HepG2 (cell line): ENCODE results near the gene PDPK1. TPM values are rescaled to one million over a fixed set of nuclear protein-coding genes. Genes with fewer than 3 reads are reported as not detected.
A peak's percentile ranks its signal among the peaks of the same experiment; 100 is the strongest.

Experiments used
- CCAR2 ChIP-seq: fragments of 200-400 bp; formaldehyde crosslinking; optimal IDR thresholded peaks from 2 replicates; pipeline ENCODE3; 2018; ENCODE audit warnings: low read depth, mild to moderate bottlenecking, low read length, moderate library complexity
- ELF1 ChIP-seq: sonication (generic); formaldehyde crosslinking; IDR thresholded peaks from 2 replicates; pipeline ENCODE4 v1.4.0; 2020; ENCODE audit warnings: missing genetic modification reagents
- GABPB1 ChIP-seq: IDR thresholded peaks from 2 replicates; pipeline ENCODE4 v1.6.1; 2016; ENCODE audit warnings: mild to moderate bottlenecking, missing genetic modification reagents, moderate library complexity, missing compliant biosample characterization
- HES4 ChIP-seq: sonication (generic); formaldehyde crosslinking; IDR thresholded peaks from 2 replicates; pipeline ENCODE4 v1.9.0; 2021; ENCODE audit warnings: mild to moderate bottlenecking, missing genetic modification reagents, borderline replicate concordance
- MED8 ChIP-seq: sonication (generic); formaldehyde crosslinking; IDR thresholded peaks from 2 replicates; pipeline ENCODE4 v1.8.1; 2023; ENCODE audit warnings: mild to moderate bottlenecking, missing genetic modification reagents; ENCODE audit not compliant: insufficient replicate concordance
- NFKB2 ChIP-seq: sonication (generic); formaldehyde crosslinking; IDR thresholded peaks from 2 replicates; pipeline ENCODE4 v1.4.0; 2020; ENCODE audit warnings: missing genetic modification reagents, borderline replicate concordance
- RNF219 ChIP-seq: sonication (generic); formaldehyde crosslinking; IDR thresholded peaks from 2 replicates; pipeline ENCODE4 v1.5.0; 2020; ENCODE audit warnings: mild to moderate bottlenecking, missing genetic modification reagents
- SIX4 ChIP-seq: sonication (generic); formaldehyde crosslinking; IDR thresholded peaks from 2 replicates; pipeline ENCODE4 v1.4.0; 2020; ENCODE audit warnings: missing genetic modification reagents
- TP53 ChIP-seq: sonication (generic); formaldehyde crosslinking; conservative IDR thresholded peaks from 2 replicates; pipeline ENCODE4 v1.4.0; 2020; ENCODE audit warnings: missing genetic modification reagents
- ZFAT ChIP-seq: sonication (generic); formaldehyde crosslinking; conservative IDR thresholded peaks from 2 replicates; pipeline ENCODE4 v1.8.1; 2023; ENCODE audit warnings: missing genetic modification reagents, inconsistent platforms
- ZNF143 ChIP-seq: sonication (generic); formaldehyde crosslinking; IDR thresholded peaks from 2 replicates; pipeline ENCODE4 v1.4.0; 2020; ENCODE audit warnings: missing genetic modification reagents
- ZNF235 ChIP-seq: sonication (generic); formaldehyde crosslinking; IDR thresholded peaks from 2 replicates; pipeline ENCODE4 v1.8.1; 2023; ENCODE audit warnings: mild to moderate bottlenecking, missing genetic modification reagents, borderline replicate concordance
- ZNF281 ChIP-seq: sonication (generic); formaldehyde crosslinking; IDR thresholded peaks from 2 replicates; pipeline ENCODE4 v1.4.0; 2020; ENCODE audit warnings: missing genetic modification reagents, borderline replicate concordance
- ZNF572 ChIP-seq: sonication (generic); formaldehyde crosslinking; IDR thresholded peaks from 2 replicates; pipeline ENCODE4 v1.5.1; 2020; ENCODE audit warnings: mild to moderate bottlenecking, missing genetic modification reagents
- polyA plus RNA-seq, 8 experiments: library from polyadenylated mRNA; depleted of rRNA in 3 of 8; stranded (reverse) in 7 of 8; unstranded in 1 of 8; fragments of >200 nt; fragmentation: Illumina TruSeq in 4 of 8; extraction: Trizol in 4 of 8; gene quantifications; 2 replicates each; pipeline versions ENCODE4 v1.2.1 to v1.2.3, GENCODE V29; 2011 to 2016; ENCODE audit warnings: low read depth in 4 of 8, missing spikeins in 1 of 8, mixed read lengths in 1 of 8; ENCODE audit not compliant: insufficient read depth in 1 of 8
- total RNA-seq, 5 experiments: library from RNA; depleted of rRNA; stranded (reverse); fragments of >200 nt; fragmentation: Illumina TruSeq; extraction: Trizol; gene quantifications; 2 replicates each; pipeline ENCODE4 v1.2.3, GENCODE V29; 2016; ENCODE audit warnings: low read depth in 1 of 5
- TF ChIP-seq, protein P1 (sequence below): sonication (generic); formaldehyde crosslinking; IDR thresholded peaks from one replicate; pipeline ENCODE4 v1.5.1; 2020; ENCODE audit warnings: mild to moderate bottlenecking, missing genetic modification reagents; ENCODE audit errors: not compliant biosample characterization
- TF ChIP-seq, protein P2 (sequence below): sonication (generic); formaldehyde crosslinking; IDR thresholded peaks from 2 replicates; pipeline ENCODE4 v1.4.0; 2020; ENCODE audit warnings: mild to moderate bottlenecking, missing genetic modification reagents

The PDPK1 gene
- total and polyA plus RNA-seq, 2 of the 13 experiments (the other 11 are each of a cell fraction or from before 2014, with no cell fraction given): 59.6 to 129 TPM

GRCh38 chr16:2520097-2520783 lies 17.6 kb upstream of the PDPK1 start, which contains the start of gene AMDHD2 (continued):
- TF ChIP-seq, protein P1, sequence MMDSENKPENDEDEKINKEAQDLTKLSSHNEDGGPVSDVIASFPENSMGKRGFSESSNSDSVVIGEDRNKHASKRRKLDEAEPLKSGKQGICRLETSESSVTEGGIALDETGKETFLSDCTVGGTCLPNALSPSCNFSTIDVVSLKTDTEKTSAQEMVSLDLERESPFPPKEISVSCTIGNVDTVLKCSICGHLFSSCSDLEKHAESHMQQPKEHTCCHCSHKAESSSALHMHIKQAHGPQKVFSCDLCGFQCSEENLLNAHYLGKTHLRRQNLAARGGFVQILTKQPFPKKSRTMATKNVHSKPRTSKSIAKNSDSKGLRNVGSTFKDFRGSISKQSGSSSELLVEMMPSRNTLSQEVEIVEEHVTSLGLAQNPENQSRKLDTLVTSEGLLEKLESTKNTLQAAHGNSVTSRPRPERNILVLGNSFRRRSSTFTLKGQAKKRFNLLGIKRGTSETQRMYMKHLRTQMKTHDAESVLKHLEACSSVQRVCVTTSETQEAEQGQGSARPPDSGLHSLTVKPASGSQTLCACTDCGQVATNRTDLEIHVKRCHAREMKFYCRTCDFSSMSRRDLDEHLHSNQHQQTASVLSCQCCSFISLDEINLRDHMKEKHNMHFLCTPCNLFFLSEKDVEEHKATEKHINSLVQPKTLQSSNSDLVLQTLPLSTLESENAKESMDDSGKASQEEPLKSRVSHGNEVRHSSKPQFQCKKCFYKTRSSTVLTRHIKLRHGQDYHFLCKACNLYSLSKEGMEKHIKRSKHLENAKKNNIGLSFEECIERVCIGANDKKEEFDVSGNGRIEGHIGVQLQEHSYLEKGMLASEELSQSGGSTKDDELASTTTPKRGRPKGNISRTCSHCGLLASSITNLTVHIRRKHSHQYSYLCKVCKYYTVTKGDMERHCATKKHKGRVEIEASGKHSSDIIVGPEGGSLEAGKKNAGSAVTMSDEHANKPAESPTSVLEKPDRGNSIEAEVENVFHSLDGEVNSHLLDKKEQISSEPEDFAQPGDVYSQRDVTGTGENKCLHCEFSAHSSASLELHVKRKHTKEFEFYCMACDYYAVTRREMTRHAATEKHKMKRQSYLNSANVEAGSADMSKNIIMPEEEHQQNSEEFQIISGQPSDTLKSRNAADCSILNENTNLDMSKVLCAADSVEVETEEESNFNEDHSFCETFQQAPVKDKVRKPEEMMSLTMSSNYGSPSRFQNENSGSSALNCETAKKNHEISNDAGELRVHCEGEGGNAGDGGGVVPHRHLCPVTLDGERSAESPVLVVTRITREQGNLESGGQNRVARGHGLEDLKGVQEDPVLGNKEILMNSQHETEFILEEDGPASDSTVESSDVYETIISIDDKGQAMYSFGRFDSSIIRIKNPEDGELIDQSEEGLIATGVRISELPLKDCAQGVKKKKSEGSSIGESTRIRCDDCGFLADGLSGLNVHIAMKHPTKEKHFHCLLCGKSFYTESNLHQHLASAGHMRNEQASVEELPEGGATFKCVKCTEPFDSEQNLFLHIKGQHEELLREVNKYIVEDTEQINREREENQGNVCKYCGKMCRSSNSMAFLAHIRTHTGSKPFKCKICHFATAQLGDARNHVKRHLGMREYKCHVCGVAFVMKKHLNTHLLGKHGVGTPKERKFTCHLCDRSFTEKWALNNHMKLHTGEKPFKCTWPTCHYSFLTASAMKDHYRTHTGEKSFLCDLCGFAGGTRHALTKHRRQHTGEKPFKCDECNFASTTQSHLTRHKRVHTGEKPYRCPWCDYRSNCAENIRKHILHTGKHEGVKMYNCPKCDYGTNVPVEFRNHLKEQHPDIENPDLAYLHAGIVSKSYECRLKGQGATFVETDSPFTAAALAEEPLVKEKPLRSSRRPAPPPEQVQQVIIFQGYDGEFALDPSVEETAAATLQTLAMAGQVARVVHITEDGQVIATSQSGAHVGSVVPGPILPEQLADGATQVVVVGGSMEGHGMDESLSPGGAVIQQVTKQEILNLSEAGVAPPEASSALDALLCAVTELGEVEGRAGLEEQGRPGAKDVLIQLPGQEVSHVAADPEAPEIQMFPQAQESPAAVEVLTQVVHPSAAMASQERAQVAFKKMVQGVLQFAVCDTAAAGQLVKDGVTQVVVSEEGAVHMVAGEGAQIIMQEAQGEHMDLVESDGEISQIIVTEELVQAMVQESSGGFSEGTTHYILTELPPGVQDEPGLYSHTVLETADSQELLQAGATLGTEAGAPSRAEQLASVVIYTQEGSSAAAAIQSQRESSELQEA: no peak
- TF ChIP-seq ZNF572 (CRISPR knock-in tag) (no peak), MED8 (CRISPR knock-in tag) (peak; percentile 1), ZFAT (CRISPR knock-in tag) (no peak), TP53 (CRISPR knock-in tag) (no peak), GABPB1 (CRISPR knock-in tag) (peak; percentile 68), ZNF143 (CRISPR knock-in tag) (no peak), ELF1 (CRISPR knock-in tag) (peak; percentile 37; the same call in 1 of the 2 replicates), ZNF235 (CRISPR knock-in tag) (no peak), NFKB2 (CRISPR knock-in tag) (0 out of 2 replicates have a peak, but pooled peaks have one; percentile 41), ZNF281 (peak; percentile 57; the same call in 1 of the 2 replicates), CCAR2 (no peak), HES4 (CRISPR knock-in tag) (no peak), SIX4 (CRISPR knock-in tag) (no peak; the same call in 1 of the 2 replicates), RNF219 (CRISPR knock-in tag) (no peak)
- TF ChIP-seq, protein P2, sequence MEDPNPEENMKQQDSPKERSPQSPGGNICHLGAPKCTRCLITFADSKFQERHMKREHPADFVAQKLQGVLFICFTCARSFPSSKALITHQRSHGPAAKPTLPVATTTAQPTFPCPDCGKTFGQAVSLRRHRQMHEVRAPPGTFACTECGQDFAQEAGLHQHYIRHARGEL: no peak
